Spleen (tissue), 7 donors: Measurements from ENCODE around the gene LYRM4.

Experiments
- CTCF ChIP-seq, 11 experiments: fragments of 200-600 bp in 7 of 11; fragments of 450-650 bp in 4 of 11; sonication (generic) in 4 of 11; IDR thresholded peaks in 8 of 11; conservative IDR thresholded peaks in 3 of 11; 1 replicate in 7 of 11; 2 replicates in 4 of 11; pipeline versions ENCODE4 v1.4.0 to v1.8.0; 2016 to 2021; ENCODE audit warnings: antibody characterized with exemption in 11 of 11, inconsistent platforms in 4 of 11, mild to moderate bottlenecking in 1 of 11
- POLR2AphosphoS5 ChIP-seq, 3 donors: sonication (generic); formaldehyde crosslinking; IDR thresholded peaks; one replicate each; pipeline ENCODE4 v1.5.1; 2017; ENCODE audit warnings: antibody characterized with exemption in 3 of 3
- donor health status: DM: no; HTN: no; CAD: no; lungs with moderate emphysema.
- donor health status: DM: no; HTN: no; CAD: no.
- donor health status: DM: no; HTN: no; CAD: no.

GRCh38 chr6:5158180-5158579, 102.6 kb downstream of the LYRM4 start:
- no peak for TF ChIP-seq CTCF (IDR thresholded peaks at IDR 0.05 in 8 of 11, conservative IDR thresholded peaks at IDR 0.05 in 3 of 11)
- TF ChIP-seq POLR2AphosphoS5 (IDR thresholded peaks at IDR 0.05), result no peak
